Ovary (tissue), 3 donors: Measurements from ENCODE around the gene LRRC27.

Source experiments
- EP300 ChIP-seq: sonication (generic); formaldehyde crosslinking; IDR thresholded peaks from one replicate; pipeline ENCODE4 v1.6.1; 2017; ENCODE audit warnings: antibody characterized with exemption
- POLR2A ChIP-seq: fragments of 450-650 bp; IDR thresholded peaks from one replicate; pipeline ENCODE4 v1.6.1; 2017; ENCODE audit warnings: antibody characterized with exemption, mild to moderate bottlenecking, moderate library complexity
- TF ChIP-seq, protein P1 (sequence below), 3 donors: fragments of 450-650 bp in 2 of 3; fragments of 200-600 bp in 1 of 3; IDR thresholded peaks; one replicate each; pipeline versions ENCODE4 v1.5.1 to v1.8.0; 2016 to 2022; ENCODE audit warnings: antibody characterized with exemption in 3 of 3, mild to moderate bottlenecking in 1 of 3
- donor health status: DM: no; HTN: no; CAD: no.

DNA sequence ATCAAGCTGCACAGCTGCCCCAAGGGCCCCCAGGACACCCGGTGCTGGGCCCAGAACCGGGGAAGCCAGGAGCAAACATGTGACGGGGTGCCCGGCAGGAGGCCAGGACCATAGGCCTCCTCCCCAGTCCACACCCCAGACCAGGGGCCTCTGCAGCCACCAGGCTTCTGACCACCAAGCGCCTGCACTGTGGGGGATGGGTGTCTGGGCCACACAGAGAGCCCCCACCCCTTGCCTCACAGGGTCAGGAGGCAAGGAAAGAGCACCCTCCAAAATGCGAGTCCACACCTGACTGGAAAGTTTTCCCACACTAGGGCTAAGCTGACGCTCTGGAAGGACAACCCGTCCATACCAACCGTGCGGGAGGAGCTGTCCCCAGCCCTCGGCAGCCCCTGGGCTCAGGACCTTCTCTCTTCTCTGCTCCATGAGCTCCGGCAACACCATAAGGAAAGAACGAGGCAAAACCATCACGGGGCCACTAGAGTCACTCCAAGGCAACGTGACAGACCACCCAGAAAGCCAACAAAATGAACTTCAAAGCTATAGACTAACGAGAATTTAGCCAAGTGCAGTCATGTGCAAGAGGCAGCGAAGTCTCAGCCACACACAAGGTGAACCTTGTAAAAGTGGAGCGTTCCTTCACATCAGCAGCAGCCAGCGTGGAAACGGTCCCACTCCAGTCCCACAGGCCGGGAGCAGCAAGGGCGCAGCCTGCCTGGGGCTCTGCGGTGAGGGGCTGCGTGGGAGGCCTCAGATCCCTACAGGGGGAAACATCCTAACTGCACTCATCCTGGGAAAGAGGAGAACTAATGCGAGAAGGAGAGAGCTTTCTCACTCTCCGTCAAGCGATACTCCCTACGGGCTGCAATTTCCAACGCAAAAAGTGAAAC, 29.3 kb upstream of the LRRC27 start:
- TF ChIP-seq, protein P1, sequence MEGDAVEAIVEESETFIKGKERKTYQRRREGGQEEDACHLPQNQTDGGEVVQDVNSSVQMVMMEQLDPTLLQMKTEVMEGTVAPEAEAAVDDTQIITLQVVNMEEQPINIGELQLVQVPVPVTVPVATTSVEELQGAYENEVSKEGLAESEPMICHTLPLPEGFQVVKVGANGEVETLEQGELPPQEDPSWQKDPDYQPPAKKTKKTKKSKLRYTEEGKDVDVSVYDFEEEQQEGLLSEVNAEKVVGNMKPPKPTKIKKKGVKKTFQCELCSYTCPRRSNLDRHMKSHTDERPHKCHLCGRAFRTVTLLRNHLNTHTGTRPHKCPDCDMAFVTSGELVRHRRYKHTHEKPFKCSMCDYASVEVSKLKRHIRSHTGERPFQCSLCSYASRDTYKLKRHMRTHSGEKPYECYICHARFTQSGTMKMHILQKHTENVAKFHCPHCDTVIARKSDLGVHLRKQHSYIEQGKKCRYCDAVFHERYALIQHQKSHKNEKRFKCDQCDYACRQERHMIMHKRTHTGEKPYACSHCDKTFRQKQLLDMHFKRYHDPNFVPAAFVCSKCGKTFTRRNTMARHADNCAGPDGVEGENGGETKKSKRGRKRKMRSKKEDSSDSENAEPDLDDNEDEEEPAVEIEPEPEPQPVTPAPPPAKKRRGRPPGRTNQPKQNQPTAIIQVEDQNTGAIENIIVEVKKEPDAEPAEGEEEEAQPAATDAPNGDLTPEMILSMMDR (IDR thresholded peaks at IDR 0.05), result no peak
- TF ChIP-seq EP300 (no peak), POLR2A (no peak)
